HG03045 (cell line): Measurements from ENCODE around the gene ASNS.

Experiments used
- ATAC-seq: cut with Tn5 transposase; IDR thresholded peaks from one replicate; pipeline ENCODE4 v1.9.1; 2021; ENCODE audit warnings: mild to moderate bottlenecking, moderate library complexity; ENCODE audit not compliant: unreplicated experiment

ASNS gene

DNA sequence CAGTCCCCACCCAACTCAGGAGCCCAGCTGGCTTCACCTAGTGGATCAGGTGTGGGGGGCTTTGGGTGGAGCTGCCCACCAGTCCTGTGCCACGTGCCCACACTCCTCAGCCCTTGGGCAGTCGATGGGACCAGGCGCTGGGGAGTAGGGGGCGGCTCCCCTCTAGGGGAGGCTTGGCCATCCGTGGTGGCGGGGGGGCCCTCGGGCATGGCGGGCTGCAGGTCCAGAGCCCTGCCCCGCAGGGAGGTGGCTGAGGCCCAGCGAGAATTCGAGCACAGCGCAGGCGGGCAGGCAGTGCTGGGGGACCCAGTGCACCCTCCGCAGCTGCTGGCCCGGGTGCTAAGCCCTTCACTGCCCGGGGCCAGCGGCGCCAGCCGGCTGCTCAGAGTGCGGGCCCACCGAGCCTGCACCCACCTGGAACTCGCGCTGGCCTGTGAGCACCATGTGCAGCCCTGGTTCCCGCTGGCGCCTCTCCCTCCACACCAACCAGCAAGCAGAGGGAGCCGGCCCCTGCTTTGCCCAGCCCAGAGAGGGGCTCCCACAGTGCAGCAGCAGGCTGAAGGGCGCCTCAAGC is 29.3 kb downstream of the ASNS start:
- ATAC-seq: no peak

DNA sequence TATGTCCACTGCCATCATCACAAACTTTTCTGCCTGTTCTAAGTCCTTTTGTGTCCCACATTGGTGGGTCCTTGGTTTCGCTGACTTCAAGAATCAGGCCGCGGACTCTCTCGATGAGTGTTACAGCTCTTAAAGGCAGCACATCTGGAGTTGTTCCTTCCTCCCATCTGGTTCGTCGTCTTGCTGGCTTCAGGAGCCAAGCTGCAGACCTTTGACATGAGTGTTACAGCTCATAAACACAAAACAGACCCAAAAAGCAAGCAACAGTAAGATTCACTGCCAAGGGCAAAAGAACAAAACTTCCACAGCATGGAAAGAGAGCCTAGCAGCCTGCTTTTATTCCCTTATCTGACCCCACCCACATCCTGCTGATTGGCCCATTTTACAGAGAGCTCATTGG is 30.2 kb downstream of the ASNS start:
- ATAC-seq: no peak

DNA sequence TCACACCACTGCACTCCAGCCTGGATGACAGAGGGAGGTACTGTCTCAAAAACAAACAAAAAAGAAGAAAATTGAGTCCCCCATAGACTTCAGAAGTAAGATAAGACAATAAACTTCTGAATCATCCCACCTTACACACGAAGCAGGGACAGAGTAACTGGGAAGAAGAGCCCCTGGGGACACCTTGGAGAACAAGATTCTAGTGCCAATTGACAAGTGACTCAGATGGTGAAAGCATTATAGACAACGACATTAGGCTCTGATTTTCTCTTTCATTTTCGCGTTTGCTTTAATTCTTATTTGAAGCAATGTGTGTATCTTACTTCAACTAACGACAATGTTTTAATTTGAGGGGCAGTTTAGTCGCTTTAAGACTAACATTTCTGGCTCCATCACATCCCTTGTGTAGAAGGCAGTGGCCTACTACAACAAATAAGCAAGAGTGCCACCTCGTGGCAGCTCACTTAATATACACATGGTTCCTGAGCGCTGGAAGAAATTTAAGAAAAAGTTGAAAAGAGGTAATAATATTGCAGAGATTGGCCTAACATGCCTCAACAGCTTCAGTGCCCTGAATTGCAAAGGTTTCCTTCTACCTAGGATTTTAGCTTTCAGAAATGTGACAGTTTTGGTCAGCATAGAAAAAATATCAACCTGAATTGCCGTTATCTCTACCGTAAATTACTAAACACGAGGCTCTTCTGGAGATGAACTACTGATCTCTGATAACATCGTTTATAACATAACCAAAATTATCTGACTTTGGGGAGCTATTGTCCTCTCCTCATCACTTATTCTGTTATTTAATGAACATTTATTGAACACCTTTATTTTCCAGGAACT is 36.7 kb downstream of the ASNS start:
- ATAC-seq: peak; percentile 73

DNA sequence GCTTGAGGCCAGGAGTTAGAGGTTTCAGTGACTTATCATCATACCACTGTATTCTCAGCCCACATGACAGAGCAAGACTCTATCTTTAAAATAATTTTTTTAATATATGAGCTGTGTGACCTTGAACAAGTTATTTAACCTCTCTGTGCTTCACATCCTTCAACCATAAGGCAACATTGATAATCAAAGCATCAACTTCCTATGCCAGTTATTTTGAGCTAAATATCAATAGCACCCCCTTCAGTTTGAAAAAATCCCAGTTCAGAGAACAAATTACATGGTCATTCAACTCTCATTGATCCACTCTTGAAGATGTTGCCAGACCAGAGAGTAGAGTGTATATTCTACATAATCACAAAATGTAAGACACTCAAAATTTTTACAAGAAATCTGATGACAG is 53.0 kb downstream of the ASNS start:
- no peak for ATAC-seq

DNA sequence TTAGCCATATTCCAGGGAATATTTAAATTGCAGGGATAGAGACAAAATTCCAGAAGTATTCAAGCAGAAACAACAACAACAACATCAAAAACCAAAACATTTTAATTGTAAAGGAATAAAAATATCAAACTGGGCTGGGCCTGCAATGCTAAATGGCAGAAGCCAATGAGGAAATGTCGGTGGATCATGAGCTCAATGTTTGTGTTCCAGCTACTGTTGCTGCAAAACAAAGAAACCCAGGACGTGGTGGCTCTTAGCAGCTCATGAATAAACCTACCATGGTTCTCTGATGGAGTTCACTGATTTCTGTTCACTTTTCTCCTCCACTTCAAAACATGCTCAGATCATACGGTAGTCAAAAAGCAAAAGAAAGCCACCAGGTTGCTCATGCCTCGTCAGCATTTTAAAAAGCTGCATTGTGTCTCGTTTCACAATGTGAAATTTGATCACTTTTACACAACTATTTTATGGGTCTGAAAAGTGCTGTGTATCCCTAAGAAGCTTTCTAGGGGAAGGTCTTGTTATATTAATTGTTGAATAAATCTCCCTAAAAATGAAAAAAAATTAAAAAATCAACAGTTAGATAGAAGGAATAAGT is 54.0 kb downstream of the ASNS start:
- no peak for ATAC-seq
